Activated effector memory CD4-positive, alpha-beta T cell treated with Interleukin-2 at 50 U/mL for 16 hours (primary cell): Measurements from ENCODE around the gene EVC2.

Experiments
- DNase-seq: peaks from one replicate; pipeline ENCODE4 v3.0.0-alpha.2; 2020

EVC2 gene

GRCh38 chr4:5547651-5548249, 160.6 kb downstream of the EVC2 start:
- no peak for DNase-seq

GRCh38 chr4:5545271-5545670, 163.1 kb downstream of the EVC2 start:
- no peak for DNase-seq

GRCh38 chr4:5544762-5545161, 163.6 kb downstream of the EVC2 start:
- DNase-seq = no peak

- no peak for DNase-seq
These were observed 164.7 kb downstream of the EVC2 start for GRCh38 chr4:5543681-5544080.

- no peak for DNase-seq
These were observed 167.2 kb downstream of the EVC2 start for GRCh38 chr4:5541169-5541568.

- no peak for DNase-seq
These were observed 168.8 kb downstream of the EVC2 start for GRCh38 chr4:5539584-5539983.

- no peak for DNase-seq
These were observed 176.3 kb downstream of the EVC2 start for GRCh38 chr4:5532100-5532499.

- no peak for DNase-seq
These were observed 180.3 kb downstream of the EVC2 start for GRCh38 chr4:5528031-5528436.

GRCh38 chr4:5527211-5527610, 181.1 kb downstream of the EVC2 start:
- no peak for DNase-seq

GRCh38 chr4:5526080-5526846, 182.1 kb downstream of the EVC2 start:
- DNase-seq = no peak

- DNase-seq = no peak
These were observed 183.7 kb downstream of the EVC2 start for GRCh38 chr4:5524446-5525299.

GRCh38 chr4:5517372-5517771, 191.0 kb downstream of the EVC2 start:
- DNase-seq = no peak

- DNase-seq = no peak
These were observed 192.7 kb downstream of the EVC2 start for GRCh38 chr4:5515646-5516045.
